ENCODE data around the gene LRCOL1. TPM values are rescaled to one million over a fixed set of nuclear protein-coding genes. Genes with fewer than 3 reads are reported as not detected.

The LRCOL1 gene
- total and polyA plus RNA-seq, 2 of the 8 experiments (the other 6 are each of a cell fraction or from before 2014, with no cell fraction given): not detected

- Histone ChIP-seq H2BK5ac (ENCODE audit: low read depth, low read length) (no peak overlapping the region), H3K23me2 (ENCODE audit: low read depth, low read length) (peaks cover 18% of the 10 kb centered on the region; the same call in 1 of the 2 replicates), H3K79me1 (ENCODE audit: low read depth, low read length) (peaks cover 2% of the 10 kb centered on the region; the same call in 1 of the 2 replicates), H2BK12ac (ENCODE audit: low read depth, low read length) (no peak overlapping the region), H2AK5ac (ENCODE audit: low read depth, low read length) (no peak overlapping the region), H3K14ac (ENCODE audit: insufficient read length) (no peak overlapping the region), H3K27ac (ENCODE audit: low read depth, low read length) (no peak overlapping the region), H3K9me3 (ENCODE audit: insufficient read depth in 2 of 2, low read depth in 1 of 2, low read length in 1 of 2) (peaks cover 0 to 3% of the 10 kb centered on the region in 2 experiments; a peak in 1 of 4 replicates), H3K4me1 (replicated peaks in 1 of 4; ENCODE audit: control insufficient read depth in 3 of 4, insufficient read depth in 4 of 4, low read length in 3 of 4) (peaks cover 0 to 6% (median 5%) of the 10 kb centered on the region in 4 experiments; a peak in 2 of 7 replicates), H3K79me2 (ENCODE audit: control insufficient read depth in 1 of 2, insufficient read depth in 2 of 2, low read length in 2 of 2) (no peaks in the 10 kb centered on the region), H3K4ac (replicated peaks; ENCODE audit: insufficient read length, low read depth, low read length) (no peak overlapping the region), H4K8ac (ENCODE audit: extremely low read depth, insufficient read depth, low read length) (no peak overlapping the region), H3K4me2 (ENCODE audit: insufficient read depth in 1 of 2, low read depth in 2 of 2, low read length in 2 of 2) (peak overlapping the region; percentile 63 to 67), H3K9ac (replicated peaks in 1 of 4; ENCODE audit: extremely low read depth in 1 of 4, low read depth in 3 of 4, low read length in 3 of 4) (no peak overlapping the region), H3K18ac (ENCODE audit: extremely low read depth, low read length) (peak overlapping the region; percentile 48; the same call in 1 of the 2 replicates), H4K91ac (replicated peaks; ENCODE audit: insufficient read length, low read length) (no peak overlapping the region), H2BK20ac (ENCODE audit: low read length) (no peak overlapping the region), H3K27me3 (replicated peaks in 1 of 4; ENCODE audit: control insufficient read depth in 3 of 4, extremely low read depth in 1 of 4, insufficient read depth in 3 of 4, low read length in 3 of 4) (peaks cover 21 to 48% (median 39%) of the 10 kb centered on the region in 4 experiments), H3K23ac (ENCODE audit: insufficient read length) (no peak overlapping the region), H3K36me3 (ENCODE audit: control insufficient read depth in 2 of 4, insufficient read depth in 4 of 4, low read length in 3 of 4) (peaks cover 2 to 9% (median 6%) of the 10 kb centered on the region in 4 experiments; a peak in 6 of 8 replicates), H2BK120ac (replicated peaks; ENCODE audit: low read depth, low read length) (no peak overlapping the region), H4K5ac (ENCODE audit: insufficient read length, low read depth, low read length) (no peak overlapping the region), H4K20me1 (replicated peaks in 1 of 2; ENCODE audit: control insufficient read depth in 1 of 2, insufficient read depth in 2 of 2, low read length in 2 of 2) (peaks cover 15 to 24% of the 10 kb centered on the region in 2 experiments), H2AFZ (ENCODE audit: low read length) (no peak overlapping the region), H2BK15ac (ENCODE audit: low read length) (no peak overlapping the region), H3K4me3 (ENCODE audit: extremely low read depth in 1 of 4, insufficient read depth in 2 of 4, low read depth in 3 of 4, low read length in 4 of 4) (peak overlapping the region in 3 of 4 experiments; percentile 10 to 59 (median 15); a peak in 6 of 8 replicates), H3K56ac (replicated peaks; ENCODE audit: insufficient read length, low read depth, low read length) (no peak overlapping the region)
- TF ChIP-seq EZH2 (IDR thresholded peaks at IDR 0.05; ENCODE audit: low read depth, low read length, severe bottlenecking) (no peak), POLR2AphosphoS5 (IDR thresholded peaks at IDR 0.05; ENCODE audit: low read depth, low read length) (peak; percentile 47; the same call in 1 of the 2 replicates), EGR1 (IDR thresholded peaks at IDR 0.05; ENCODE audit: borderline replicate concordance, low read depth, low read length) (peak; percentile 24; the same call in 1 of the 2 replicates)
- WGBS, 2 experiments (ENCODE audit: extremely low coverage in 1 of 2, insufficient coverage in 1 of 2, insufficient read length in 1 of 2, insufficient replicate concordance in 2 of 2, low coverage in 1 of 2, low lambda C conversion rate in 2 of 2, missing lambda C conversion rate in 1 of 2): 10% methylated on average over 8 of the region's 24 CpGs; no CpG with 5 or more reads in 1 of the 2 experiments
- ChIA-PET POLR2A (ENCODE audit: partially characterized antibody) (interaction anchor here (1.1 to 6.6 kb wide), 9 partner anchors 10 to 152 kb away, joined by 3 to 60 read pairs (median 13); partner anchors contain the start of genes LRCOL1 and P2RX2), CTCF (ENCODE audit: partially characterized antibody) (interaction anchor here (1.2 to 1.5 kb wide), 3 partner anchors 18 to 167 kb away, joined by 3 read pairs; no protein-coding TSS in a partner anchor)
- DNase-seq (ENCODE audit: low read depth in 1 of 2, low spot score in 2 of 2) (peak in 1 of 2 experiments; percentile 84), FAIRE-seq (no peak)
These were observed 28.3 kb downstream of the LRCOL1 start for GRCh38 chr12:132582058-132582420.

Measured in H1 (cell line).